ENCODE results near the gene APOOL. TPM values are rescaled to one million over a fixed set of nuclear protein-coding genes. Genes with fewer than 3 reads are reported as not detected.

The APOOL gene
- 6.9 to 8.7 TPM (median 8.6 TPM) in 5 replicates for total RNA-seq (2022; extraction: Qiagen RNA extraction)

DNA sequence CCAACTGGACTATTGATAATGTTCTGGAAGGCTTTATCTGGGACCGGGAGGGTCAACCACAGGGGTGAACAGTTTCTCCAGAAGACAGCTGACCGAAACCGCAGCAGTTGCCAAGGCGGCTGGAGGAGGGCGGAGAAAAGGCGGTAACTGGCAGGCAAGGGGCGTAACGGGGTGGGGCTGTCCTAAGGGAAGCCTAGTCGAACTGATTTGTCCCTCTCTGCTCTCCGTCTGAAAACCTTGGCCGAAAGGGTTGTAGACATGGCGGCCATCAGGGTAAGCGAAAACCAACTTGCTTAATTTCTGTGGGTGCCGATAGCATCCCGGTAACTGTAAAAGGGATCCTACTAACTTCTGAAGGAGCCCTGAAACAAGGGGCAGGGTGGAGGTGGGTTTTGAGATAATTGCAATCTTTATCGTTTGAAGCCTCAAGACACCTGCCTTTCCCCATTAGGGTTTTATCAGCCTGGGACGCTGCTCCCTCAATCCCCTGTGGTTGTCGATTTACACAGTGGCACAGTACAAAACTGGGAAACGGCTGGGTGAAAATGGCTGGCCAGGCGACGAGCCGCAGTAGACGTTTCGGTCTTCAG is at the start of gene APOOL:
APOOL (plus strand) TSS at position 223 of the 590 bp plus-strand sequence; CDS start at position 259, 36 bp downstream.

Other genes starting within 250 kb of the APOOL start
- gene SATL1, start 239.9 kb downstream of the APOOL start, total RNA-seq (2022; extraction: Qiagen RNA extraction): not detected in 5 replicates
- 0.78 to 0.91 TPM (median 0.81 TPM) in 5 replicates for gene ZNF711, start 240.1 kb downstream of the APOOL start, total RNA-seq (2022; extraction: Qiagen RNA extraction)

Measured in A549 treated with CORT108297 at 1 μM for 4 hours (cell line).